RWPE1 (cell line): ENCODE measurements around the gene CMAS.
"Not testable (repeated sequence)": the region's sequence is repeated elsewhere in the genome, so short reads cannot be mapped to it uniquely, and the experiment has no call there.

ENCODE experiments used
- CTCF ChIA-PET: fragments of 350-600 bp; sonication (Branson Sonifier 250); formaldehyde crosslinking; extraction: SDS; loops from one replicate; lab custom pipeline; 2021; lab: Yijun Ruan, JAX
- POLR2A ChIA-PET: fragments of 400-600 bp; formaldehyde crosslinking; extraction: SDS; loops from one replicate; lab custom pipeline; 2020; ENCODE audit warnings: antibody characterized with exemption; ENCODE audit not compliant: low non-redundant PET; lab: Yijun Ruan, JAX
- DNase-seq: peaks from one replicate; pipeline ENCODE4 v3.0.0; 2012; ENCODE audit warnings: low spot score
- H3K27ac ChIP-seq: fragments of 450-650 bp; 2 replicates; pipeline ENCODE4 v1.5.1; 2017
- CTCF ChIP-seq: fragments of 450-650 bp; conservative IDR thresholded peaks from 2 replicates; pipeline ENCODE4 v1.5.1; 2017; ENCODE audit warnings: low read depth, mild to moderate bottlenecking

CMAS gene

GRCh38 chr12:22050078-22050477, 4.1 kb downstream of the CMAS start:
- no peak overlapping the region for H3K27ac ChIP-seq
- ChIA-PET POLR2A (no interaction called here), CTCF (no interaction called here)
- no peak for DNase-seq
- TF ChIP-seq CTCF = no peak

- TF ChIP-seq CTCF = no peak
- ChIA-PET CTCF (interaction anchor here (0.6 kb wide), 1 partner anchor 487 kb away, joined by 4 read pairs; no protein-coding TSS in a partner anchor), POLR2A (no interaction called here)
- no peak for DNase-seq
- no peak overlapping the region for H3K27ac ChIP-seq
Measured at GRCh38 chr12:22051114-22051698, 5.2 kb downstream of the CMAS start.

- DNase-seq, CTCF ChIA-PET, POLR2A ChIA-PET, H3K27ac ChIP-seq: not testable (repeated sequence)
Measured at GRCh38 chr12:22052994-22053393, 7.0 kb downstream of the CMAS start.

- no peak overlapping the region for H3K27ac ChIP-seq
- ChIA-PET CTCF (no interaction called here), POLR2A (no interaction called here)
- TF ChIP-seq CTCF = no peak
- DNase-seq = no peak
Measured at GRCh38 chr12:22054155-22054554, 8.1 kb downstream of the CMAS start.

- H3K27ac ChIP-seq = no peak overlapping the region
- no peak for TF ChIP-seq CTCF
- no peak for DNase-seq
- ChIA-PET POLR2A (no interaction called here), CTCF (no interaction called here)
Measured at GRCh38 chr12:22056607-22057006, 10.6 kb downstream of the CMAS start.

GRCh38 chr12:22059976-22060647, 14.1 kb downstream of the CMAS start:
- CTCF ChIA-PET = interaction anchor here (0.7 kb wide), 1 partner anchor 561 kb away, joined by 3 read pairs; no protein-coding TSS in a partner anchor
- POLR2A ChIA-PET = interaction anchor here (0.6 kb wide), 1 partner anchor 614 kb away, joined by 3 read pairs; no protein-coding TSS in a partner anchor
- DNase-seq = no peak

More at GRCh38 chr12:22059976-22060647, 14.1 kb downstream of the CMAS start:
- H3K27ac ChIP-seq = no peak overlapping the region
- TF ChIP-seq CTCF = no peak
